H9 (cell line): Measurements from ENCODE around the gene EDEM1. TPM values are rescaled to one million over a fixed set of nuclear protein-coding genes. Genes with fewer than 3 reads are reported as not detected.

Experiments
- DNase-seq: peaks from one replicate; pipeline ENCODE4 v3.0.0-alpha.2; 2017
- H2AFZ ChIP-seq: one replicate; pipeline ENCODE4 v1.6.1; 2013; ENCODE audit warnings: mild to moderate bottlenecking, low read length, control low read depth, moderate library complexity
- H2AK5ac ChIP-seq: 2 replicates; pipeline ENCODE4 v1.6.1; 2013; ENCODE audit warnings: low read length, control low read depth, mixed read lengths; ENCODE audit not compliant: insufficient read length
- H2BK120ac ChIP-seq: one replicate; pipeline ENCODE4 v1.6.1; 2013; ENCODE audit warnings: low read depth, mild to moderate bottlenecking, low read length, control low read depth, inconsistent platforms; ENCODE audit not compliant: poor library complexity, severe bottlenecking
- H2BK12ac ChIP-seq: 2 replicates; pipeline ENCODE4 v1.6.1; 2013; ENCODE audit warnings: low read length, control low read depth, mixed read lengths, low read depth; ENCODE audit not compliant: insufficient read length
- H2BK15ac ChIP-seq: 2 replicates; pipeline ENCODE4 v1.6.1; 2013; ENCODE audit warnings: low read depth, low read length, control low read depth
- H2BK20ac ChIP-seq: one replicate; pipeline ENCODE4 v1.6.1; 2013; ENCODE audit warnings: low read depth, mild to moderate bottlenecking, low read length, control low read depth, inconsistent platforms; ENCODE audit not compliant: poor library complexity, severe bottlenecking
- H2BK5ac ChIP-seq: 2 replicates; pipeline ENCODE4 v1.6.1; 2013; ENCODE audit warnings: low read length, control low read depth, mixed read lengths; ENCODE audit not compliant: insufficient read length
- H3K14ac ChIP-seq: 2 replicates; pipeline ENCODE4 v1.6.1; 2013; ENCODE audit warnings: low read length, control low read depth; ENCODE audit not compliant: insufficient read depth
- H3K18ac ChIP-seq: 2 replicates; pipeline ENCODE4 v1.6.1; 2013; ENCODE audit warnings: low read depth, mild to moderate bottlenecking, mixed read lengths, low read length, control low read depth; ENCODE audit not compliant: insufficient read length
- H3K23ac ChIP-seq: 2 replicates; pipeline ENCODE4 v1.6.1; 2013; ENCODE audit warnings: low read length, control low read depth, mixed read lengths, low read depth; ENCODE audit not compliant: insufficient read length
- H3K23me2 ChIP-seq: 2 replicates; pipeline ENCODE4 v1.6.1; 2013; ENCODE audit warnings: low read depth, mild to moderate bottlenecking, mixed read lengths, low read length, control low read depth; ENCODE audit not compliant: insufficient read length, poor library complexity, severe bottlenecking
- H3K27ac ChIP-seq: 2 replicates; pipeline ENCODE4 v1.5.1; 2013; ENCODE audit warnings: low read length, control low read depth, mixed read lengths, low read depth; ENCODE audit not compliant: insufficient read length
- H3K27me3 ChIP-seq: 2 replicates; pipeline ENCODE4 v1.6.1; 2013; ENCODE audit warnings: low read length, control low read depth, inconsistent platforms; ENCODE audit not compliant: insufficient read depth
- H3K4ac ChIP-seq: 2 replicates; pipeline ENCODE4 v1.6.1; 2013; ENCODE audit warnings: low read depth, mild to moderate bottlenecking, control low read depth, inconsistent platforms, low read length, moderate library complexity
- H3K4me1 ChIP-seq: 2 replicates; pipeline ENCODE4 v1.6.1; 2013; ENCODE audit warnings: low read length, control low read depth, inconsistent platforms; ENCODE audit not compliant: insufficient read depth
- H3K4me2 ChIP-seq: 2 replicates; pipeline ENCODE4 v1.6.1; 2013; ENCODE audit warnings: low read length, control low read depth, mixed read lengths; ENCODE audit not compliant: insufficient read length, insufficient read depth
- H3K56ac ChIP-seq: 2 replicates; pipeline ENCODE4 v1.6.1; 2013; ENCODE audit warnings: low read depth, mild to moderate bottlenecking, mixed read lengths, low read length, control low read depth; ENCODE audit not compliant: insufficient read length
- H3K79me1 ChIP-seq: 2 replicates; pipeline ENCODE4 v1.6.1; 2013; ENCODE audit warnings: low read depth, mild to moderate bottlenecking, moderate library complexity, low read length, control low read depth, inconsistent platforms; ENCODE audit not compliant: insufficient read depth, poor library complexity, severe bottlenecking
- H3K79me2 ChIP-seq: 2 replicates; pipeline ENCODE4 v1.6.1; 2013; ENCODE audit warnings: low read length, control low read depth, inconsistent platforms; ENCODE audit not compliant: insufficient read depth
- H3K9ac ChIP-seq: 2 replicates; pipeline ENCODE4 v1.6.1; 2013; ENCODE audit warnings: low read length, control low read depth, mixed read lengths; ENCODE audit not compliant: insufficient read length; ENCODE audit errors: extremely low read depth
- H3K9me3 ChIP-seq: one replicate; pipeline ENCODE4 v1.6.1; 2013; ENCODE audit warnings: low read depth, low read length, inconsistent platforms; ENCODE audit not compliant: control insufficient read depth
- H3T11ph ChIP-seq: one replicate; pipeline ENCODE4 v1.6.1; 2013; ENCODE audit warnings: mild to moderate bottlenecking, low read length, control low read depth, inconsistent platforms
- H4K20me1 ChIP-seq: one replicate; pipeline ENCODE4 v1.6.1; 2013; ENCODE audit not compliant: control insufficient read depth, insufficient read length, insufficient read depth
- H4K5ac ChIP-seq: 2 replicates; pipeline ENCODE4 v1.6.1; 2013; ENCODE audit warnings: low read depth, mild to moderate bottlenecking, mixed read lengths, low read length, control low read depth; ENCODE audit not compliant: insufficient read length
- H4K8ac ChIP-seq: replicated peaks from 2 replicates; pipeline ENCODE4 v1.6.1; 2013; ENCODE audit warnings: low read length, control low read depth, mixed read lengths, low read depth; ENCODE audit not compliant: insufficient read length
- H4K91ac ChIP-seq: 2 replicates; pipeline ENCODE4 v1.6.1; 2013; ENCODE audit warnings: low read depth, mild to moderate bottlenecking, moderate library complexity, mixed read lengths, low read length, control low read depth; ENCODE audit not compliant: insufficient read length
- H3K27ac Mint-ChIP-seq, 3 experiments: 2 replicates in 2 of 3; 3 replicates in 1 of 3; pipeline ENCODE4 v1.8.0; 2020 to 2021; ENCODE audit warnings: mixed read lengths in 3 of 3, mild to moderate bottlenecking in 1 of 3, moderate library complexity in 1 of 3
- H3K27me3 Mint-ChIP-seq: 2 replicates; pipeline ENCODE4 v1.8.0; 2021; ENCODE audit warnings: low read depth, mild to moderate bottlenecking, moderate library complexity, mixed read lengths
- H3K36me3 Mint-ChIP-seq, 3 experiments: 2 replicates in 2 of 3; 3 replicates in 1 of 3; pipeline ENCODE4 v1.8.0; 2020 to 2021; ENCODE audit warnings: low read depth in 3 of 3, mixed read lengths in 3 of 3; ENCODE audit not compliant: insufficient read depth in 1 of 3
- H3K4me1 Mint-ChIP-seq, 2 experiments: 2 replicates each; pipeline ENCODE4 v1.8.0; 2020; ENCODE audit warnings: mixed read lengths in 2 of 2
- H3K4me3 Mint-ChIP-seq, 2 experiments: 2 replicates in 1 of 2; 3 replicates in 1 of 2; pipeline ENCODE4 v1.8.0; 2020 to 2021; ENCODE audit warnings: mild to moderate bottlenecking in 2 of 2, mixed read lengths in 2 of 2, moderate library complexity in 1 of 2
- H3K9me3 Mint-ChIP-seq, 2 experiments: 2 replicates in 1 of 2; 3 replicates in 1 of 2; pipeline ENCODE4 v1.8.0; 2020; ENCODE audit warnings: mild to moderate bottlenecking in 2 of 2, mixed read lengths in 2 of 2, moderate library complexity in 1 of 2
- WGBS: extraction: QIAGEN DNeasy Blood & Tissue Kit; methylation state at CpG from one replicate; pipeline ENCODE4 v1.1.7; 2013; ENCODE audit warnings: missing lambda C conversion rate, low lambda C conversion rate, mixed read lengths; ENCODE audit not compliant: insufficient read length; ENCODE audit errors: extremely low coverage; 5-methylcytosine and 5-hydroxymethylcytosine counted together
- total RNA-seq: library from RNA; stranded (reverse); gene quantifications from 2 replicates; pipeline ENCODE4 v1.2.1, GENCODE V29; 2021
- TF ChIP-seq, protein P1 (sequence below): fragments of 200-600 bp; sonication (generic); conservative IDR thresholded peaks from 3 replicates; pipeline ENCODE4 v1.8.0; 2021; ENCODE audit warnings: antibody characterized with exemption, mild to moderate bottlenecking

EDEM1 gene
- total RNA-seq, 1 experiment from 2014 or later, result 11.7 TPM

DNA sequence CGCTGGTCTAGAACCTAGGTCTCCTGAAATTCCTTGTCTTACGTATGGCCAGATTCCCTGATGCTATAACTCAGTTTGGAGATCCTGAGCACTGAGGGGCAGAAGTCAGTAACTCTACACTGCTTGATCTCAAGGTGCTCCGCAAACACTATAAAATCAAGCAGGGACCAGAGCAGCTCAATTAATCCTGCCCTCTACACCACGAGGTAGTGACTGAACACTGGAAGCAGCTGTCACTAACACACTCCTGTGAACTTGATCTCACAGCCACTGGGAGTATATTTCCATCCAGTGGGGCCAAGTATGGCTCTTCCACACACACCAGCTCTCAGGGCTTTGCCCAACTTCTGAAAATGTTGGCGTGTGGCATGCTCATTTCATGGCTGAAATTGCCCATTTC lies 51.0 kb downstream of the EDEM1 start:
- Histone ChIP-seq H3K56ac (no peak overlapping the region), H3T11ph (no peak overlapping the region), H3K23ac (no peak overlapping the region), H3K23me2 (no peaks in the 10 kb centered on the region), H2BK20ac (no peak overlapping the region), H2BK5ac (no peak overlapping the region), H3K4me2 (no peak overlapping the region), H3K9ac (no peak overlapping the region), H2AFZ (no peak overlapping the region), H4K91ac (no peak overlapping the region), H3K18ac (no peak overlapping the region), H3K79me2 (no peaks in the 10 kb centered on the region), H2BK15ac (no peak overlapping the region; the same call in 1 of the 2 replicates), H3K27me3 (no peaks in the 10 kb centered on the region), H3K4ac (no peak overlapping the region), H3K4me1 (no peaks in the 10 kb centered on the region), H2BK120ac (no peak overlapping the region), H4K5ac (no peak overlapping the region), H3K9me3 (no peaks in the 10 kb centered on the region), H4K20me1 (no peaks in the 10 kb centered on the region), H2BK12ac (no peak overlapping the region), H4K8ac (no peak overlapping the region), H3K79me1 (no peaks in the 10 kb centered on the region), H3K27ac (no peak overlapping the region), H2AK5ac (no peak overlapping the region), H3K14ac (no peak overlapping the region)
- no peak for DNase-seq
- TF ChIP-seq, protein P1, sequence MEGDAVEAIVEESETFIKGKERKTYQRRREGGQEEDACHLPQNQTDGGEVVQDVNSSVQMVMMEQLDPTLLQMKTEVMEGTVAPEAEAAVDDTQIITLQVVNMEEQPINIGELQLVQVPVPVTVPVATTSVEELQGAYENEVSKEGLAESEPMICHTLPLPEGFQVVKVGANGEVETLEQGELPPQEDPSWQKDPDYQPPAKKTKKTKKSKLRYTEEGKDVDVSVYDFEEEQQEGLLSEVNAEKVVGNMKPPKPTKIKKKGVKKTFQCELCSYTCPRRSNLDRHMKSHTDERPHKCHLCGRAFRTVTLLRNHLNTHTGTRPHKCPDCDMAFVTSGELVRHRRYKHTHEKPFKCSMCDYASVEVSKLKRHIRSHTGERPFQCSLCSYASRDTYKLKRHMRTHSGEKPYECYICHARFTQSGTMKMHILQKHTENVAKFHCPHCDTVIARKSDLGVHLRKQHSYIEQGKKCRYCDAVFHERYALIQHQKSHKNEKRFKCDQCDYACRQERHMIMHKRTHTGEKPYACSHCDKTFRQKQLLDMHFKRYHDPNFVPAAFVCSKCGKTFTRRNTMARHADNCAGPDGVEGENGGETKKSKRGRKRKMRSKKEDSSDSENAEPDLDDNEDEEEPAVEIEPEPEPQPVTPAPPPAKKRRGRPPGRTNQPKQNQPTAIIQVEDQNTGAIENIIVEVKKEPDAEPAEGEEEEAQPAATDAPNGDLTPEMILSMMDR, result no peak
- Mint-ChIP-seq H3K4me3 (no peak overlapping the region), H3K36me3 (peaks cover 4 to 16% (median 9%) of the 10 kb centered on the region in 3 experiments; a peak in 6 of 7 replicates), H3K27ac (no peak overlapping the region), H3K4me1 (no peaks in the 10 kb centered on the region; a peak in 1 of 4 replicates), H3K9me3 (peaks cover 15 to 16% of the 10 kb centered on the region in 2 experiments), H3K27me3 (no peaks in the 10 kb centered on the region; the same call in 1 of the 2 replicates)
- WGBS, result no CpG with 5 or more reads among the region's 5 CpGs
